ENCODE results near the gene CBX5. TPM values are rescaled to one million over a fixed set of nuclear protein-coding genes. Genes with fewer than 3 reads are reported as not detected.

Gene CBX5
- total and polyA plus RNA-seq, 2 of the 8 experiments (the other 6 are each of a cell fraction or from before 2014, with no cell fraction given), result 62.4 to 231 TPM

- no peak for TF ChIP-seq CHD7 (IDR thresholded peaks at IDR 0.05; ENCODE audit: insufficient replicate concordance, low read length)
- peak; percentile 57 to 89 (median 81) for TF ChIP-seq CTCF (IDR thresholded peaks at IDR 0.05; ENCODE audit: control extremely low read depth in 1 of 3, insufficient read depth in 1 of 3, low read depth in 1 of 3, low read length in 3 of 3)
- TF ChIP-seq FOSL1 (IDR thresholded peaks at IDR 0.05; ENCODE audit: insufficient read depth, low read depth, low read length), result no peak
- TF ChIP-seq RAD21 (IDR thresholded peaks at IDR 0.05 in 1 of 2, conservative IDR thresholded peaks at IDR 0.05 in 1 of 2; ENCODE audit: low read depth in 2 of 2, low read length in 2 of 2), result peak; percentile 80 to 82
- TF ChIP-seq RXRA (IDR thresholded peaks at IDR 0.05; ENCODE audit: insufficient read depth, low read depth, low read length), result no peak
- peak; percentile 95 for TF ChIP-seq TAF7 (optimal IDR thresholded peaks at IDR 0.05; ENCODE audit: borderline replicate concordance, low read depth, low read length)
Observed at GRCh38 chr12:54324617-54325441, 44.9 kb upstream of the CBX5 start, which contains the start of gene COPZ1 (continued).
